ENCODE measurements around the gene PIK3CB. TPM values are rescaled to one million over a fixed set of nuclear protein-coding genes. Genes with fewer than 3 reads are reported as not detected.
"Not testable (repeated sequence)": the region's sequence is repeated elsewhere in the genome, so short reads cannot be mapped to it uniquely, and the experiment has no call there.

Gene PIK3CB
- total RNA-seq, 4 donors from 2014 or later = 24.9 to 94.7 (median 36.8) TPM

GRCh38 chr3:138833899-138834595, 681 bp downstream of the PIK3CB start:
- TF ChIP-seq, protein P1, sequence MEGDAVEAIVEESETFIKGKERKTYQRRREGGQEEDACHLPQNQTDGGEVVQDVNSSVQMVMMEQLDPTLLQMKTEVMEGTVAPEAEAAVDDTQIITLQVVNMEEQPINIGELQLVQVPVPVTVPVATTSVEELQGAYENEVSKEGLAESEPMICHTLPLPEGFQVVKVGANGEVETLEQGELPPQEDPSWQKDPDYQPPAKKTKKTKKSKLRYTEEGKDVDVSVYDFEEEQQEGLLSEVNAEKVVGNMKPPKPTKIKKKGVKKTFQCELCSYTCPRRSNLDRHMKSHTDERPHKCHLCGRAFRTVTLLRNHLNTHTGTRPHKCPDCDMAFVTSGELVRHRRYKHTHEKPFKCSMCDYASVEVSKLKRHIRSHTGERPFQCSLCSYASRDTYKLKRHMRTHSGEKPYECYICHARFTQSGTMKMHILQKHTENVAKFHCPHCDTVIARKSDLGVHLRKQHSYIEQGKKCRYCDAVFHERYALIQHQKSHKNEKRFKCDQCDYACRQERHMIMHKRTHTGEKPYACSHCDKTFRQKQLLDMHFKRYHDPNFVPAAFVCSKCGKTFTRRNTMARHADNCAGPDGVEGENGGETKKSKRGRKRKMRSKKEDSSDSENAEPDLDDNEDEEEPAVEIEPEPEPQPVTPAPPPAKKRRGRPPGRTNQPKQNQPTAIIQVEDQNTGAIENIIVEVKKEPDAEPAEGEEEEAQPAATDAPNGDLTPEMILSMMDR (IDR thresholded peaks at IDR 0.05 in 4 of 5, conservative IDR thresholded peaks at IDR 0.05 in 1 of 5) = peak in 4 of 5 experiments; percentile 31 to 48 (median 34)
- TF ChIP-seq POLR2A (IDR thresholded peaks at IDR 0.05) = no peak
- Histone ChIP-seq H3K27me3 (no peaks in the 10 kb centered on the region), H3K4me3 (peak overlapping the region; percentile 63 to 91 (median 78)), H3K36me3 (no peaks in the 10 kb centered on the region), H3K4me1 (peaks cover 11 to 14% of the 10 kb centered on the region in 2 donors), H3K27ac (peak overlapping the region; percentile 88 to 95 (median 93)), H3K9me3 (no peaks in the 10 kb centered on the region)
- ATAC-seq (peak; percentile 70 to 71), DNase-seq (peak; percentile 58 to 59)
- intact Hi-C loops (cut with DNase I; ENCODE audit: low total_unique reads) = loop anchor here (1.0 to 5.0 kb wide), 5 partner anchors 29 to 240 kb away; partner anchors contain the start of gene CEP70
- in situ Hi-C loops (cut with MboI; ENCODE audit: low sequenced_read_pairs in 4 of 4) = loop anchor here in 1 of 4 donors (10.0 kb wide), 1 partner anchor 81 kb away; no protein-coding TSS in a partner anchor

DNA sequence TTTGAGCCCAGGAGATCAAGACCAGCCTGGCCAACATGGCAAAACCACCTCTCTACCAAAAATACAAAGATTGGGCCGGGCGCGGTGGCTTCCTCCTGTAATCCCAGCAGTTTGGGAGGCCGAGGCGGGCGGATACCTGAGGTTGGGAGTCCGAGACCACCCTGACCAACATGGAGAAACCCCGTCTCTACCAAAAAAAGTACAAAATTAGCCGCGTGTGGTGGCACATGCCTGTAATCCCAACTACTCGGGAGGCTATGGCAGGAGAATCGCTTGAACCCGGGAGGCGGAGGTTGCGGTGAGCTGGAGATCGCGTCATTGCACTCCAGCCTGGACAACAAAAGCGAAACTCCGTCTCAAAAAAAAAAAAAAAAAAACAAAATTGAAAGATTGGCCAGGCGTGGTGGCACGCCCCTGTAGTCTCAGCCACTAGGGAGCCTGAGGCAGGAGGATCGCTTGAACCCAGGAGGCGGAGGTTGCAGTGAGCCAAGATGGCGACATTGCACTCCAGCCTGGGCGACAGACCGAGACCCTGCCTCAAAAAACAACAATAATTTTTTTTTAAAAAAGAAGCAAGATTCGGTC, 2.2 kb downstream of the PIK3CB start:
- in situ Hi-C loops (cut with MboI; ENCODE audit: low sequenced_read_pairs in 4 of 4) = loop anchor here in 1 of 4 donors (10.0 kb wide), 1 partner anchor 82 kb away; no protein-coding TSS in a partner anchor
- not testable (repeated sequence) for ATAC-seq
- peak overlapping the region; percentile 88 to 95 (median 93) for H3K27ac ChIP-seq

DNA sequence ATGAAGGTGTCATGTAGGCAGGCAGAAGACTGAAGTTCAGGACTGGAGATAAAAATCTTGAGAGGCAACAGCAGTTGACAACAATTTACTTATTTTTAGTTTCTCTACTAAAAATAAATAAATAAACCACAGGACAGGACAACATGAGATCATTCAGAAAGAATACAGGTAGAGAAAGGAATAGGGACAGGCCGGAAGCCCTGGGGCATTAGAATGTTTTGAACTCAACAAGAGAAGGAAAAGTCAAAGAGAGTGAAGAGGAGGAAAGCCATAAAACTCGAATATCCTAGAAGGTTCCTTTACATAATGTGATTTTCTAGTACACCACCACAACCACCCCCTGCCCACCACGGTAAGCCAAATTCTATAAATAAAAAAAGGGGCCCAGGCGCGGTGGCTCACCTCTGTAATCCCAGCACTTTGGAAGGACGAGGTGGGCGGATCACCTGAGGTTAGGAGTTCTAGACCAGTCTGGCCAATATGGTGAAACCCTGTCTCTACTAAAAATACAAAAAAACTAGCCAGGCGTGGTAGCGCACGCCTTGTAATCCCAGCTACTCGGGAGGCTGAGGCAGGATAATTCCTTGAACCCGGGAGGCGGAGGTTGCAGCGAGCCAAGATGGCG, 4.7 kb downstream of the PIK3CB start:
- H3K36me3 ChIP-seq = no peaks in the 10 kb centered on the region
- no peak for TF ChIP-seq POLR2A (IDR thresholded peaks at IDR 0.05)
- TF ChIP-seq, protein P1 (IDR thresholded peaks at IDR 0.05 in 4 of 5, conservative IDR thresholded peaks at IDR 0.05 in 1 of 5) = no peak
- in situ Hi-C loops (cut with MboI; ENCODE audit: low sequenced_read_pairs in 4 of 4) (loop anchor here in 1 of 4 donors (10.0 kb wide), 1 partner anchor 85 kb away; no protein-coding TSS in a partner anchor), intact Hi-C loops (cut with DNase I; ENCODE audit: low total_unique reads) (loop anchor here (5.0 kb wide), 1 partner anchor 133 kb away; no protein-coding TSS in a partner anchor)
- DNase-seq (no peak), ATAC-seq (no peak)
- H3K9me3 ChIP-seq = no peaks in the 10 kb centered on the region
- no peak overlapping the region for H3K4me3 ChIP-seq
- peaks cover 4 to 14% of the 10 kb centered on the region in 2 donors for H3K4me1 ChIP-seq
- no peaks in the 10 kb centered on the region for H3K27me3 ChIP-seq
- H3K27ac ChIP-seq = no peak overlapping the region

More for the DNA sequence above, 2.2 kb downstream of the PIK3CB start:
- not testable (repeated sequence) for DNase-seq, H3K27me3 ChIP-seq, H3K36me3 ChIP-seq, H3K4me3 ChIP-seq, H3K9me3 ChIP-seq
- peaks cover 11 to 14% of the 10 kb centered on the region in 2 donors for H3K4me1 ChIP-seq
- intact Hi-C loops (cut with DNase I; ENCODE audit: low total_unique reads) = loop anchor here (5.0 kb wide), 1 partner anchor 135 kb away; no protein-coding TSS in a partner anchor

GRCh38 chr3:138829097-138829496, 5.6 kb downstream of the PIK3CB start:
- Histone ChIP-seq H3K27ac (no peak overlapping the region), H3K36me3 (no peaks in the 10 kb centered on the region), H3K27me3 (no peaks in the 10 kb centered on the region), H3K4me1 (peaks cover 4 to 14% of the 10 kb centered on the region in 2 donors), H3K4me3 (no peak overlapping the region), H3K9me3 (no peaks in the 10 kb centered on the region)
- in situ Hi-C loops (cut with MboI; ENCODE audit: low sequenced_read_pairs in 4 of 4) (no loop called here), intact Hi-C loops (cut with DNase I; ENCODE audit: low total_unique reads) (no loop called here)
- ATAC-seq (no peak), DNase-seq (no peak)
- TF ChIP-seq, protein P1 (IDR thresholded peaks at IDR 0.05 in 4 of 5, conservative IDR thresholded peaks at IDR 0.05 in 1 of 5) = no peak
- no peak for TF ChIP-seq POLR2A (IDR thresholded peaks at IDR 0.05)

DNA sequence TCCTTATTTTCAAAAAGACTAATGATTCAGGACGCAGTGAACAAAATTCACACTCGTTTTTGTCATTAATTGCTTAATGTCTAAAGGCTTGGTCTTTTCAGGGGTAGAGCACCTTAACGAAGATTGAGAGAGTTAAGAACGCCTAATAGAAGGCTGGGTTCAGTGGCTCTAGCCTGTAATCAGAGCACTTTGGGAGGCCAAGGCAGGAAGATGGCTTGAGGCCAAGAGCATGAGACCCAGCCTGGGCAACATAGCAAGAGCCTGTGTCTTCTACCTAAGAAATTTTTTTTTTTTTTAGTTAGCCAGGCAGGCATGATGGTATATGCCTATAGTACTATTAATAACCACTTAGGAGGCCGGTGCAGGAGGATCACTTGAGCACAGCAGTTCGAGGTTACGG, 7.5 kb downstream of the PIK3CB start:
- Histone ChIP-seq H3K36me3 (no peaks in the 10 kb centered on the region), H3K9me3 (no peaks in the 10 kb centered on the region), H3K4me3 (no peak overlapping the region), H3K27me3 (no peaks in the 10 kb centered on the region), H3K4me1 (peaks cover 8 to 11% of the 10 kb centered on the region in 2 donors), H3K27ac (no peak overlapping the region)
- in situ Hi-C loops (cut with MboI; ENCODE audit: low sequenced_read_pairs in 4 of 4) (no loop called here), intact Hi-C loops (cut with DNase I; ENCODE audit: low total_unique reads) (no loop called here)
- ATAC-seq = no peak
- no peak for DNase-seq
- no peak for TF ChIP-seq POLR2A (IDR thresholded peaks at IDR 0.05)
- TF ChIP-seq, protein P1 (IDR thresholded peaks at IDR 0.05 in 4 of 5, conservative IDR thresholded peaks at IDR 0.05 in 1 of 5) = no peak
